ENCODE measurements around the gene SLC12A1.

SLC12A1 gene

DNA sequence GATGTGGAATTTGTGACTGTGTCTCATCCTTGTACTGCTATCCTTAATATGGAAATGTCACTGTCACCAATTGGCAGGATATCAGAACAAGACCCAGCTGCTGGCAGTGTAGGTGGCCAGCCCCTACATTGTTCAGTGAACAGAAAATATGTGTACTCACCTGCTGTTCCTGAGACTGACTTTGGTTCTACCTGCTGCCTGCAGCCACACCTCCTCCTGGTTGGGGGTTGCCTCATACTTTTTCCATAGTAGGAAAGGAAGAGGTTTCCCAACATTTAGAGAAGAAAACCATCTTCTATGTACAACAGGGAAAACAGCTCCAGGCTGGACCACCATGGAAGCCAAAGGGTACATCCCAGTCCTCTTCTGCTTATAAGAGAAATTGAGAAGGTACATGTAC lies 35.9 kb downstream of the SLC12A1 start:
- in situ Hi-C loops (cut with MboI; ENCODE audit: low sequenced_read_pairs): no loop called here

GRCh38 chr15:48242535-48242934 lies 36.4 kb downstream of the SLC12A1 start:
- in situ Hi-C loops (cut with MboI; ENCODE audit: low sequenced_read_pairs): no loop called here

DNA sequence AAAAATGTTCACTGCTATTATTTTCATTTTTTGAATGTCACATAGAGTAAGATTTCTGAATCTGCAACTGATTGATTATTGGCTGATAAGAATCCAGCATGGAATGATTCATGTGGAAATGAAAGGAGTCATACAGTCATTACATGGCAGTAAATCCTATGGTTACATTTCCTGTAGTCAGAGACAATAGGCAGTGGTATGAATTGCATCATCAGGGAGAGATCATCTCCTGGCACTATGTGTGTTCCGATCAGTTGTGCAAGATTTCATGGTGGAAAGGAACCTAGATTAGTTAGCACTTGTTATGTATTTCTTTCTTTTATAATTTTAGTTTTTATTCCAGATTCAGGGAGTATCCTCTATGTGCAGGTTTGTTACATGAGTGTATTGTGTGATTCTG lies 38.8 kb downstream of the SLC12A1 start:
- in situ Hi-C loops (cut with MboI; ENCODE audit: low sequenced_read_pairs): no loop called here

- in situ Hi-C loops (cut with MboI; ENCODE audit: low sequenced_read_pairs): no loop called here
Observed at GRCh38 chr15:48248414-48248813, 42.3 kb downstream of the SLC12A1 start.

DNA sequence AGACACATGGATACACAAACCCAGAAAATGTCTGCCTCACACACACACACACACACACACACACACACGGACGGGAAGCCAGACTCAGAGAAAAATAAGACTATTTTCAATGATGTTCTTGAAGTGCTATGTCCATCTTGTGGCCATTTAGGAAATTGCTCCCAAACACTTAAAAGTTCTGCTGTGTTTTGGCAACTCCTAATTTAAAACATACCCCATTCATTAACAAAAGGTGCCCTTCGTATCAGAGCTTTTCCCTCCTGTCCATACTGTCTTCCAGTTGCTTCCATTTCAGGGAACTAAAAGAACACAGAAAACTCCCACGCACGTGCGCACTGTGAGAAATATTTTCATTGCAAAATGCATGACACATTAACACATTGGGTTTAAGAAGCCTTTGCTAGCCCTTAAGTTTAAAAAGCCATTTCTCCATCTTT lies 44.6 kb downstream of the SLC12A1 start:
- in situ Hi-C loops (cut with MboI; ENCODE audit: low sequenced_read_pairs): no loop called here

DNA sequence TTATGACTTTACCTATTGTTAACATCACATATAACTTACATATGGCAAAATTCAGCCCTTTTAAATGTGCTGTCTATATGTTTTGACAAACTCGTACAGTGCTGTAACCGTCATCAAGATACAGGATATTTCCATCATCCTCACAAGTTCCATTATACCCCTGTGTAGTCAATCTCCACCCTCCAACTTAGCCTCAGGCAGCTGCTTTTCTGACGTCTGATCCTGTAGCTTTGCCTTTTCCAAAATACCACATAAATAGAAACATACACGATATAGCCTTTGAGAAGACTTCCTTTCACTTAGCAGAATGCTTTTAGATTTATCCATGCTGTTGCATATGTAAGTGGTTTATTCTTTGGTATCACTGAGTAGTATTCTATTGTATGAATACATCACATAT lies 47.1 kb downstream of the SLC12A1 start:
- in situ Hi-C loops (cut with MboI; ENCODE audit: low sequenced_read_pairs): no loop called here

DNA sequence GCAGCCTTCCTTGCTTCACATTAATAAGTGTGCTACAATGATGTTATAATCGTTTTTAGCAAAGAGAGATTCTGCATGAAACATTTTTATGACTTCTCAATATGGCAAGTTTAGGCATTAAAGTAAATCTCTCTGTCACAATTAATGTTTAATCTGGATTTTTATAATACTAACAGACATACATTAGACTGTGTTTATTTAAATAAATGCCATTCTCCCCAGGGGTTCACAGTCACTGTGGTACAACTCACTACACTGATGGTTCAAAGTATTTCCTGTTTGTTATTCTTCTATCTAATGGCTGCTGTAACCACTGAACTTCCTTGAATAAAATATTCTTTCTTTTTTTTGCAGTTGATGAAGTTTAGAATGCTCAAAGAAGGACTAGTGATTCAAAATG lies 59.0 kb downstream of the SLC12A1 start:
- in situ Hi-C loops (cut with MboI; ENCODE audit: low sequenced_read_pairs): no loop called here

DNA sequence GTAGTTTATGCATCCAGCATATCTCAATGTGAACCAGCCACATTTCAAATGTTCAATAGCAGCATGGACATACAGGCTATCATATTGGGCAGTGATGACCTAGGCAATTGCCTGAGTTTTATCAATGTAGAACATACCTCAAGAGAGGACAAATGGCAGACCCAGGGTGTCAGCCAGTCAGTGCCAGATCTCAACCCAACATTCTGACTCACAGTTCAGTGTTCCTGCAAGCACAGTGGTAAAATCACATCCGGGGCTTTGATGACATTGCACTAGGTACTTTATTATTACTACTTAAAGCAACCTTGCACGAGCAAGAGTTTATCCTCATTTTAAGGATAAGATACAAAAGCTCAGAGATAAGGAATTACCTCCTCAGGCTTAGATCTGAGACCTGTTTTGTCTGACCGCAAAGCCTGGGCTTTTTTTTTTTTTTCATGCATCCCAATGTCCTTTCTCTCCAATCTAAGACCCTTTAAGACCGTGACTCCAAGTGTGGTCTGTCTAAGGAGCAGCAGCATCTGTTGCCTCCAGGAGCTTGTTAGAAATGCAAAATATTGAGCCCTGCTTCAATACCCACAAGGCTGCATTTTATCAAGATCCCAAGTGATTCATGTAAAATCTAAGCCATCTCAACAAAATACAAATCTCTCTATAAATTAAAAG lies 60.1 kb downstream of the SLC12A1 start:
- in situ Hi-C loops (cut with MboI; ENCODE audit: low sequenced_read_pairs): no loop called here

DNA sequence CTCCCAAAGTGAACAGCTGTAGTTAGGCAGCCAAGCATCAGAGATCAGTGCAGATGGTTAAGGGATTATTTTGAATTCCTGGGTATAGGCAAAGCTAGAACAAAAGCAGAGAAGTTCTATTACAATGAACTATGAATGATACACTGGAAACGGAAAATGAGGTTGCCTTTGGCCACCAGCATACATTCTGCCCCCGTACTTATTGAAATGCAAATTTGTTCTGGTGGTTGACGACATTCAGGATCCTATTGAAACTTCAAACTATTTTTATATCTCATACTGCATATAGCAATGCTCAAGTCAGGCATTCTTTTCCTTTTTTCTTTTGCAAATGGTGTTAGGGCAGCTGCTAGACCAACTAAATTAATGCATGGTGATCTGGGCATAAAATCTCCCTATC lies 61.7 kb downstream of the SLC12A1 start:
- in situ Hi-C loops (cut with MboI; ENCODE audit: low sequenced_read_pairs): no loop called here

- in situ Hi-C loops (cut with MboI; ENCODE audit: low sequenced_read_pairs): no loop called here
Observed at GRCh38 chr15:48273049-48273448, 66.9 kb downstream of the SLC12A1 start.

- in situ Hi-C loops (cut with MboI; ENCODE audit: low sequenced_read_pairs): no loop called here
Observed at GRCh38 chr15:48278666-48279065, 72.6 kb downstream of the SLC12A1 start.

DNA sequence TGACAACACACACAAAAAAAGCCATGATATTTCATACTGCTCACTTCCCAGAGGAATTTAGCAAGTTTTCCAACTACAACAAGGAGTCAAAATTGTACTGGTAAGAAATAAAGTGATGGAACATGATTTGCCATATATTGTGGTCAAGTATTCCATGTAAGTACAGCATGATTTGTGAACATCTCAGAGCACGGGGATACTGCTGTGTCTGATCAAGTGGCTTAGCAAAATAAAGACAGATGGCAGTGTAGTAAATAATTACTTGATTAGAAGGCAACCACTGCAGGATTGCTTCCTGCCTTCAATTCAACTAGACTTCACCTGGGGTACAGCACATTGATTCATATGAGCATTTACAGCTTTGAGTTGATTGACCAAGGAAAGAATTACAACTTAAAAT lies 73.5 kb downstream of the SLC12A1 start:
- in situ Hi-C loops (cut with MboI; ENCODE audit: low sequenced_read_pairs): no loop called here

- in situ Hi-C loops (cut with MboI; ENCODE audit: low sequenced_read_pairs): no loop called here
Observed at GRCh38 chr15:48281674-48282073, 75.6 kb downstream of the SLC12A1 start.

GRCh38 chr15:48282216-48282615 lies 76.1 kb downstream of the SLC12A1 start:
- in situ Hi-C loops (cut with MboI; ENCODE audit: low sequenced_read_pairs): no loop called here

DNA sequence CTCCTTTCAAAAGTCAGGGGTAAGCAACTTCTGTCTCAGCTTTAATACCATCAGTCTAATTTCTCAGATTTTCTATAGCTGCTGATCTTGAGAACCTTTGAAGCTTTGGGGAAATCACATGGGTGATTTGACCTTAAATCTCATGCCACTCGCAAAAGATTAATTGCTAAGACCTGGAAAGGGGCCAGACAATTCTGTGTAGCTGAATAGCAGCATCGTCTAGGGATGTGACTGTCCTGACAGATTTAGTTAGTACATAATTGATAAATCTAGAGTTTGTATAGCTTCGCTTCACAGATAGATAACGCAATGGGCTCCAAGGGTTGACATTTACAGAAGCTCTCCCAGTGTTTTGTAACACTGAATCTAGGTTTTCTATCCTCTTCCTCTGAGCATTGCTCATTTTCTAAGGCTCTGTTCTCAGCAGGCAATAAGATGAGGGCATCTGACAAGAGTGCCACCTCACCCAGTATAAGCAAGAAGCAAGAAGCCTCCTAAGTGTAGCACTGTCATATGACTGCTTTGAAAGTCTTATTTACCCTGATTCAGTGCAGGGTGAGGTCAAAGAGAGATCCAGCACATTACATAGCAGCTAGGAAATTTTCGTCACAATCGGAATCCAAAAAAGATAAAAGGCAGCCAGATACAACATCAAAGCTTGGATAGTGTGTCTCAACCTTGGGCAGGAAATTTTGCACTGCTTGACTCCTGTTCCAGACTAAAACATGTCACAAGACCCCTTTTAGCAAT lies 77.5 kb downstream of the SLC12A1 start:
- in situ Hi-C loops (cut with MboI; ENCODE audit: low sequenced_read_pairs): no loop called here

GRCh38 chr15:48285329-48286214 lies 79.5 kb downstream of the SLC12A1 start:
- in situ Hi-C loops (cut with MboI; ENCODE audit: low sequenced_read_pairs): no loop called here

GRCh38 chr15:48289628-48290027 lies 83.5 kb downstream of the SLC12A1 start:
- in situ Hi-C loops (cut with MboI; ENCODE audit: low sequenced_read_pairs): no loop called here

- in situ Hi-C loops (cut with MboI; ENCODE audit: low sequenced_read_pairs): no loop called here
Observed at GRCh38 chr15:48292458-48292857, 86.4 kb downstream of the SLC12A1 start.

DNA sequence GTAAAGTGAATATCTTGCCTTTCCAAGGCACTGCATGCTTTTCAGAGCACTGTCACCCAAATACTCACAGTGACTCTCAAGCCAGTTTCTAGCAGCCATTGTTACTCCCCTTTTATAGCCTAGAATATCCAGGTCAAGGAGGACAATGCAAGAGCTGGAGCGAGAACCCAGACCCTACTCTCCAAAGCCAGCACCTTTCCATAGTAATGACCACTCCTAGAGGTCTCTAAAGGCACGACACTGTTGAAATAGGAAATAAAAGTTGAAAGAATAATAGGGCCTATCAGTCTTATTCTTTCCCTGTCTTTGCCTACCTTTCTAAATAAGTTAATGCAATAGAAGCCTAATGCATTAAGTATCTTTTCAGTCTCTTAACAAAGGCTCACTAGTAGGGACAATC lies 91.6 kb downstream of the SLC12A1 start:
- in situ Hi-C loops (cut with MboI; ENCODE audit: low sequenced_read_pairs): no loop called here

DNA sequence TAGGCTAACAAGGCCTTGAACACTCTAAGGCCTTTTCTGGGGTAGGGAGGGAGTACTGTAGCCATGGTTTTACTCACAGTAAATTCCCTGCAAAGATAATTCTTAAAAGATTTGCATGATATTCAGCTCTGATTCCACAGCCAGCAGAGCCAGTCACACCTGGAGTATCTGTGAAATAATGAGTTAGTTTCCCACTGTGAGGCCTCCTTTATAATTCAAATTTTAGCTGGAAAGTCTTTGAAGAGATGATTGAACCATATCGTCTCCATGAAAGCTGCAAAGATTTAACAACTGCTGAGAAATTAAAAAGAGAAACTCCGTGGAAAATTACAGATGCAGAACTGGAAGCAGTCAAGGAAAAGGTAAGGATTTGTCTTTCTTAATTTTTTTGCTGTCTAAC lies 92.8 kb downstream of the SLC12A1 start:
- in situ Hi-C loops (cut with MboI; ENCODE audit: low sequenced_read_pairs): no loop called here

DNA sequence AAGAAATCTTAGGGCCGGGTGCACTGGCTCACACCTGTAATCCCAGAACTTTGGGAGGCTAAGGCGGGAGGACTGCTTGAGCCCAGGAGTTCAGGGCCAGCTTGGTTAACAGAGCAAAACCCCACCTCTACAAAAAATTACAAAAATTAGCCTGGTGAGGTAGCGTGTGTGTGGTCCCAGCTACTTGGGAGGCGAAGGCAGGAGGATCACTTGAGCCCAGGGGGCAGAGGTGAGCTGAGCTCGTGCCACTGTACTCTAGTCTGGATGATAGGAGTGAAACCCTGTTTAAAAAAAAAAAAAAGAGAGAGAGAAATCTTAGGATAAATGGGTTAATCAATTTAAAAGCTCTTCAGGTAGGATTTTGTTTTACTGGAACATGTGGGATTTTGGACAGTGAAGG lies 93.9 kb downstream of the SLC12A1 start:
- in situ Hi-C loops (cut with MboI; ENCODE audit: low sequenced_read_pairs): no loop called here

DNA sequence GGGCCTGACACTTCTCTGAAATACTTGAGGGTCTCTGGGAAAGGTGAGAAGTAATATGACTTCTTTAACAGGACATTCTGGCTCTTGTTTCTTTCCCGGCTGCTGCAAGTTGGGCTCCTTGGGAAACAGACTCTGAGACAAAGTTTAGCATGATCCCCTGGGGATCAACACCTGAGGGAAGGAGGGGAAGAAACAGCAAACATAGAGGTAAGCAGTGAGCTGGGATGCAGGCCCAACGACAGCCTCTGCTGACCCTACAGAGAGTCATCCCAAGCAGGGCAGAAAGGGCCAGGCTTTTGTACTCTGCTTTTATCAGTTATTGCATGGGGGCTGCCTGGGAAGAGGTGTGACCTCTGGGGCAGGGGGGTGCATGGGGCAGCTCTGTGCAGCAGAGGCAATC lies 98.3 kb downstream of the SLC12A1 start:
- in situ Hi-C loops (cut with MboI; ENCODE audit: low sequenced_read_pairs): no loop called here

Data from HL-60/S4 treated with phorbol 12-myristate 13-acetate at 8.2 ng/mL for 4 days and 3 days (cell line).